HG03469 (cell line): ENCODE results near the gene OXSR1.
"Not testable (repeated sequence)": the region's sequence is repeated elsewhere in the genome, so short reads cannot be mapped to it uniquely, and the experiment has no call there.

Source experiments
- ATAC-seq: cut with Tn5 transposase; IDR thresholded peaks from one replicate; pipeline ENCODE4 v1.9.1; 2021; ENCODE audit warnings: mild to moderate bottlenecking, moderate library complexity, moderate number of reproducible peaks; ENCODE audit not compliant: unreplicated experiment

The OXSR1 gene

DNA sequence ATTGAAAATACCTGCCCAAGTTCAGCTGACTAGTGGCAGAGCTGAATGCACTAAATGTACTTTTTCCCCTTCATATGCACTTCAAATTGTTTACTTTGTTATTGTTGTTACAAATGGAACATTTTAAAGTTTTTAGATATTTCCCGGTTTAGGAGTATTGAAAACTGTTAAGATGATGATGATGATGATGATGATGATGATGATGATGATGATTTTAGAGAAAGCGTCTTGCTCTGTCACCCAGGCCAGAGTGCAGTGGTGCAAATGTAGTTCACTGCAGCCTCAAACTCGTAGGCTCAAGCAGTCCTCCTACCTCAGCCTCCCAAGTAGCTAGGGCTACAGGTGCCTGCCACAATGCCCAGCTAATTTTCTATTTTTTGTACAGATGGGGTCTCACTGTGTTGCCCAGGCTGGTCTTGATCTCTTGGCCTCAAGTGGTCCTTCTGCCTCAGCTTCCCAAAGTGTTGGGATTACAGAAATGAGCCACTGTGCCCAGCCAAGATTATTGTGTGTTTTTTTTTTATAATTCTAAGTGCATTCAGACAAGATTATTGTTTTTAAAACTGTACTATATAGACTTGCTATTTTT lies 54.4 kb downstream of the OXSR1 start:
- ATAC-seq, result no peak

DNA sequence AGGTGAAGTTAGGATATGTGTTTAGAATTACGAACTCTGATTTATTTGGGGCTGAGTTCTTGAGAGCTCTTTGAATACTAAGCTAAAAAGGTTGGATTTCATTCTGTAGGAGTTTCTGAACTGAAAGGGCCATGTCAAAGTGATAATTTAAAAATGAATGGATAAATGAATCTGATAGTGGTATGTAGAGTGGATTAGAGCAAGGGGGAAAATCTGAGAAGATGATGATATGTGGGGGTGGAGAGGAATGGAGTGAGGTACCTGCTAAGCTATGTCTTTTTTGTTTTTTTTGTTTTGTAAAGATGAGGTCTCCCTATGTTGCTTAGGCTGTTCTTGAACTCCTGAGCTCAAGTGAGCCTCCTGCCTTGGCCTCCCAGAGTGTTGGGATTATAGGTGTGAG lies 55.7 kb downstream of the OXSR1 start:
- no peak for ATAC-seq

- ATAC-seq, result no peak
These were observed 56.8 kb downstream of the OXSR1 start for GRCh38 chr3:38222032-38222634.

GRCh38 chr3:38224357-38224756 lies 59.0 kb downstream of the OXSR1 start:
- ATAC-seq, result no peak

DNA sequence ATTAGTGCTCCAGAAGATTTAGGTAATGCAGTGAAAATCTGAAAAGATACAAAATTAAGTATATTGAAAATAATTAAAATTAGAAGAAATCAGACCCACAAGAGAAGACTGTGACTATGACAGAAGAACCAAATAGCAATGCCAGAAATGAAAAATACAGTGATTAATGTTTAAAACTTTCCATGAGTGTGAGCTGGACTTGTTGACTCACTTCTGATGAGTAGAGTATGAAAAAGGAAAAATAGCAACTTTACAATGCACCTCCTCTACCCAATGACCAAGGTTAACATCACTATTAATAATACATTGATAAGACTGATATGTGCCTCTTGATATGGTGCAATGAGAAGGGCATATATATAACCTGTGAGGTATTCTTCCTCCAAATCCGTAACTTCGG lies 60.9 kb downstream of the OXSR1 start:
- ATAC-seq, result no peak

DNA sequence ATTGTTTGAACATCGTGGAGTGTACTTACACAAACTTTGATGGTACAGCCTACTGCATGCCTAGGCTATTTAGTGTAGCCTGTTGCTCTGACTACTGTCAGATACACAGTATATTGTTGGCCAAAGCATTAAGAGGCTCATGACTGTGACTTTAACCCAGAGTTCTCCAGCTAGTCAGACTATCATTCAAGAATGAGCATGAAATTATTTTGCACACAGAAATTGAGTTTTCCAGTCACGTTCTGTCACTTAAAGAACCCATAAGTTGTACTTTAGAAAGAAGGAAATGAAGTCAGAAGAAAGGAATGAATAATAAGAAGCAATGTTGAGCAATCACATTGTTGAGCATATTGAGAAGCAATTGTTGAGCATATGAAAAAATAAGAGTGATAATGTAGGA lies 62.7 kb downstream of the OXSR1 start:
- no peak for ATAC-seq

- no peak for ATAC-seq
These were observed 63.7 kb downstream of the OXSR1 start for GRCh38 chr3:38229036-38229435.

GRCh38 chr3:38232701-38233100 lies 67.4 kb downstream of the OXSR1 start:
- ATAC-seq, result no peak

- no peak for ATAC-seq
These were observed 70.1 kb downstream of the OXSR1 start for GRCh38 chr3:38235466-38235865.

- ATAC-seq, result no peak
These were observed 73.2 kb downstream of the OXSR1 start for GRCh38 chr3:38238416-38239008.

- not testable (repeated sequence) for ATAC-seq
These were observed 77.5 kb downstream of the OXSR1 start for GRCh38 chr3:38242812-38243211.

GRCh38 chr3:38245930-38246329 lies 80.6 kb downstream of the OXSR1 start:
- ATAC-seq, result no peak

DNA sequence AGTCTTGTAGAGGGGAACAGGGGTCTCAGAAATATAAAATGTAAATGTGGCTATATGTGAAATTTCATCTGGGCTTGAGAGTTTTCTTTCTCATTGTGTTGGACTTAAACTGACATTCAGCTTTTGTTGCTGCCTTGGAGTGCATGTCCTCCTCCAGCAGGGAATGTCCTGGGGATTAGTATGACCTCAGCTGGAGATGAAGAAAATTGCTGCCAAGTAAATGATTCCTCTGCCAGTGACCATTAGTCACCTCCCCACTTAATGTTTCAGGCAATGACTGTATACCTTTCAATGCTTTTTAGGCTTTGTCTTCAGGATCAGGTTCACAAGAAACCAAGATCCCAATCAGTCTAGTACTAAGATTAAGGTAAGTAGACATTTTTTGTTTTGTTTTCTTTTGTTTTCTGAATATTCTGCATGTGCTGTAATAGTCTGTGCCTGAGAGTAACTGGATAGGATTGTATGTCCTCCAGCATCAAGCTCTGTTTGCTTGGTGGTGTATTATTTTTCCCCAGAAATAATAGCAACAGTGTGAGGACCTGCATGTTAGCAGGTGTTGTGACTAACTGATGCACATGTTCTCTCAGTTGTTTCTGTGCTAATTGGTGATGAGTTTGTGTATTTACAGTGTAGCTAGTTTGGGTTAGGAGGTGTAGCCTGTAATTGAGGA lies 82.2 kb downstream of the OXSR1 start:
- no peak for ATAC-seq

DNA sequence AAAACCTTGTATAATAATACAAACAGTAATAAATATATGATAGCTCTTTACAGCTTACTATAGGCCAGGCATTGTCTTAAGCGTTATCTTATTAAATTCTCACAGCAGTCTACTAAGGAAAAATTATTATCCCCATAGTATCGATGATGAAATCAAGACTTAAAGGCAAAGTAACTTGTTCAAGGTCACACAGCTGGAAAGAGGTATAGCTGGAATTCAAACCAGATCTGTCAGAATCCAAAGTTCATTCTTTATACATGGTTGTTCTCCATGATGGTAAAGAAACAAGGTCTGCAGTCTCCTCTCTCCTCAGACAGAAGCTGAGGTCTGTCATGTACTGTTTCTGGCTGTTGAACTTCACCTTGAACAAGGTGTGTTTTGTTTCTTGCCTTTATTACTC lies 84.9 kb downstream of the OXSR1 start:
- no peak for ATAC-seq

- no peak for ATAC-seq
These were observed 85.9 kb downstream of the OXSR1 start for GRCh38 chr3:38251197-38251596.

DNA sequence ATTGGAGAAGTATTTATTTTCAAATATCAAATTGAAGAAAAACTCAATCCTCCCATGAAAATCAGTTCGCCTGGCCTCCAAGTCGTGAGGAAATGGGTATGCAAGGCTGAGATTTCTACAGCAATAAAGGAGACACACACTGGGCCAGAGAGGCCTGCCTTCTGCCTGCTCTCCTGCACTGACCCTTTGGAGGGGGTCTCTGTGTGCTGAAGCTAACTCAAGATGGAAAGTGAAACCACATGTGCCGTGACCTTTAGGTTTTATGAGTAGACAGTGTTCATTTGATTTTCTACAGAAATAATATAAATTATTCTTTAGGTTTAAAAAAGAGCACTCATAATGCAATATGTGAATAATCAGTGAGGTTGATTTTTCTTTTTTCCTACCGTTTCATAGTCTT lies 88.4 kb downstream of the OXSR1 start:
- ATAC-seq, result no peak

DNA sequence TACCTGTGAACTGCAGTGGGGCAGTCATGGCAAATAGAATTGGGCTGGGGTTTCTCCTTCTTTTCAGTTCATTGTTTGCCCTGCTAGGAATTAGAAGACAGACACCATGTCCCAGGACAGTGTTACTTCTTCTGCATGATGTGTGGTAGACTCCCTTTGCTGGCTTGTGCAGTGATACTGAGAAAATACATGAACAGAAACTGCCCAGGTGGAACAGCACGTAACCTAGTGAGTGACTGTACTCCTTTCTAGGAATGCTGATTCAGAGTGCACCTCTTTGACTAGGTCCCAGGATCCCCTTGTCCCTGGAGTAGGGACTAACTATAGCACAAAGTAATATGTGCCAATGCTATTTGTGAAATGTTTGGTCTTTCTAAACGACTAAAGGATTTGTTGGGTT lies 89.5 kb downstream of the OXSR1 start:
- no peak for ATAC-seq

DNA sequence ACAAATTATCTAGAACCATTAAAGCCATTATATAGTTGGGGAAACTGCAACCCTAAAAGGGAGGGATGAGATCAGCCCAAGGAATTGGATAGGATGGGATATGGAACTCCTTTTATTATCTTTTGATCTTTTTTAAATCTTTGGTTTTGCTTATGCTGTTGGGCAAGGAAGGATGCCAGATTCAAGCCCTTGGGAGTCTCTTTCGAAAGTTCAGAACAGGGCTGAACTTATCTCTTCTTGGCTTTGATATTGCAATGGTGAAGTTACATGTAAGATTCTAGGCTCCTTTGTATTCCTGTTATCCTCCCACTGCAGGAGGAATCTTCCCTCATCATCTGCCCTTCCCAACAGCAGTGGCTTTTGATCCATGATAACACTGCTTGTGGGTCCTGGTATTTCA lies 90.3 kb downstream of the OXSR1 start:
- no peak for ATAC-seq

DNA sequence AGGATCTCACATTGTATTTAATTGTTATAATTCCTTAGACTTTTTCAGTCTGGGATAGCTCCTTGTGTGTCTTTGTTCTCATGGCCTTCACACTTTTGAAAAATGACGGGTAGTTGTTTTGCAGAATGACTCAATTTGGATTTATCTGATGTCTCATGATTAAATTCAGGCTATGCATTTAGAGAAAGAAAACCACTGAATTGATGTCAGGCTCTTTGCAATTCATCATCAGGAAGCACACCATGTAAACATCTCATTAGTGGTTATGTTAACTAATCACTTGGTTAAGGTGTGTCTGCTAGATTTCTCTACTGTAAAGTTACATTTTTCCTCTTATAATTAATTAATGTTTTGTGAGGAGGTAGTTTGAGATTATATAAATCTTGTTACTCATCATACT lies 92.2 kb downstream of the OXSR1 start:
- no peak for ATAC-seq

GRCh38 chr3:38260474-38260873 lies 95.1 kb downstream of the OXSR1 start:
- ATAC-seq, result no peak

DNA sequence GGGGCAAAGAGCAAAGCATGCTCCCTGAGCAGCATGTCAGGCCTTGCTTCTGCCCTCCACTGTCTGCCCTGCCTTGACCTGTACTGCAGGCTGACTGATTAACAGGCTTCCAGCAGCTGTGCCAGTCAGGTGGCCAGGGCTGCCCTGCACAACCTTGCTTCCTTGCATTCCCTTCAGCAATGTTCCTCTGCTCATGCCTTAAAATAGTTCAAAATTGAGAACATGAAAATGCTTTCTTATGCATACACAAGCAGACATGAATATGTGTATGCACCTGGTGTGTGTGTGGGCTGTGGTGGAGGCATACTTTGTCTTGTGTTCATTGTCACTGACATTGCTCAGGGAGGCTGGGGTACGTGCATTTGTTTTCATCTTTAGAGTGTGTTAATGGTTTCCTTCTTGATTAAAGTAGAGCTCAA lies 99.0 kb downstream of the OXSR1 start:
- no peak for ATAC-seq

GRCh38 chr3:38264779-38265178 lies 99.4 kb downstream of the OXSR1 start:
- no peak for ATAC-seq
